ENCODE data around the gene NFKBIB. TPM values are rescaled to one million over a fixed set of nuclear protein-coding genes. Genes with fewer than 3 reads are reported as not detected.

NFKBIB gene
- total and polyA plus RNA-seq, 2 of the 8 experiments (the other 6 are each of a cell fraction or from before 2014, with no cell fraction given), result 37.3 to 44.1 TPM

DNA sequence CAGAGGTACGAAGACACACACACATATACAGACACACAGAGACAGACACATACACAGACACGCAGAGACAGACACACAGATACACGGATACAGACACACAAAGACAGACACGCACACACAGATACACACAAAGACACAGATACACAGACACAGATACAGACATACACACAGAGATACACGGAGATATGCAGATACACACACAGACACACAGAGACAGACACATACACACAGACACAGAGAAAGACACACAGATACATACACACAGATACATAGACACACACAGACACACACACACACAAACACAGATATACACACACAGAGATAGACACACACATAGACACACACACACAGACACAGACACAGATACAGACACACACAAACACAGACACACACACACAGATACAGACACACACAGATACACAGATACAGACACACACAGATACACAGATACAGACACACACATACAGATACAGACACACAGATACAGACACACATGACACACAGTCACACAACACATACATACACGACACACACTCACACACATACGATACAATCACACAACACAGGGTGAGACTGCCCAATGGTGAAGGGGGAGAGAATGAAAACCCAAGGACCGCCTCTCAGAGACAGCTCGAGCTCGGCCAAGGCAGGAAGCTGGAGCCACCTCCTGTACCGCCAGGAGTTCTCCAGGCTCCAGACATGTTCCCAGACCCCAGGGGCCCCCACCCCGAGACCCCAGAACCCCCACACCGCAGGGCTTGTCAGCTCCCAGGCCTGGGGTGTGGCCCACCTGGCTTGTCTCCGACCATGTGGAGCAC lies 21.0 kb downstream of the NFKBIB start:
- H3K23ac ChIP-seq (ENCODE audit: insufficient read length), result no peak overlapping the region
- no peak overlapping the region for H3K4me3 ChIP-seq (ENCODE audit: extremely low read depth in 1 of 4, insufficient read depth in 2 of 4, low read depth in 3 of 4, low read length in 4 of 4)
- H3K4me1 ChIP-seq (replicated peaks in 1 of 4; ENCODE audit: control insufficient read depth in 3 of 4, insufficient read depth in 4 of 4, low read length in 3 of 4), result no peaks in the 10 kb centered on the region
- 83% methylated on average over 14 of the region's 14 CpGs; no CpG with 5 or more reads in 1 of the 2 experiments for WGBS, 2 experiments (ENCODE audit: extremely low coverage in 1 of 2, insufficient coverage in 1 of 2, insufficient read length in 1 of 2, insufficient replicate concordance in 2 of 2, low coverage in 1 of 2, low lambda C conversion rate in 2 of 2, missing lambda C conversion rate in 1 of 2)
- FAIRE-seq (no peak), DNase-seq (ENCODE audit: low read depth in 1 of 2, low spot score in 2 of 2) (no peak)
- no peak overlapping the region for H3K56ac ChIP-seq (replicated peaks; ENCODE audit: insufficient read length, low read depth, low read length)
- no peak overlapping the region for H3K27ac ChIP-seq (ENCODE audit: low read depth, low read length)
- no peak overlapping the region for H3K9ac ChIP-seq (replicated peaks in 1 of 4; ENCODE audit: extremely low read depth in 1 of 4, low read depth in 3 of 4, low read length in 3 of 4)
- H3K23me2 ChIP-seq (ENCODE audit: low read depth, low read length), result peaks cover 6% of the 10 kb centered on the region; the same call in 1 of the 2 replicates
- no peak overlapping the region for H2BK5ac ChIP-seq (ENCODE audit: low read depth, low read length)
- H3K4me2 ChIP-seq (ENCODE audit: insufficient read depth in 1 of 2, low read depth in 2 of 2, low read length in 2 of 2), result no peak overlapping the region
- H3K4ac ChIP-seq (replicated peaks; ENCODE audit: insufficient read length, low read depth, low read length), result no peak overlapping the region
- no peak overlapping the region for H4K8ac ChIP-seq (ENCODE audit: extremely low read depth, insufficient read depth, low read length)
- no peak overlapping the region for H4K5ac ChIP-seq (ENCODE audit: insufficient read length, low read depth, low read length)
- no peak overlapping the region for H3K18ac ChIP-seq (ENCODE audit: extremely low read depth, low read length)
- peaks cover 3% of the 10 kb centered on the region for H3K79me1 ChIP-seq (ENCODE audit: low read depth, low read length)
- H2BK120ac ChIP-seq (replicated peaks; ENCODE audit: low read depth, low read length), result no peak overlapping the region
- no peaks in the 10 kb centered on the region for H3K27me3 ChIP-seq (replicated peaks in 1 of 4; ENCODE audit: control insufficient read depth in 3 of 4, extremely low read depth in 1 of 4, insufficient read depth in 3 of 4, low read length in 3 of 4)
- H2AK5ac ChIP-seq (ENCODE audit: low read depth, low read length), result no peak overlapping the region; the same call in 1 of the 2 replicates
- peaks cover 0 to 10% of the 10 kb centered on the region in 2 experiments for H4K20me1 ChIP-seq (replicated peaks in 1 of 2; ENCODE audit: control insufficient read depth in 1 of 2, insufficient read depth in 2 of 2, low read length in 2 of 2)
- TF ChIP-seq SUZ12 (IDR thresholded peaks at IDR 0.05; ENCODE audit: low read length), result no peak
- TF ChIP-seq YY1 (IDR thresholded peaks at IDR 0.05; ENCODE audit: low read depth, low read length), result no peak
- TF ChIP-seq MAFK (IDR thresholded peaks at IDR 0.05; ENCODE audit: low read depth, low read length), result no peak
- no peak overlapping the region; the same call in 1 of the 2 replicates for H2BK15ac ChIP-seq (ENCODE audit: low read length)
- ChIA-PET POLR2A (ENCODE audit: partially characterized antibody) (interaction anchor here (0.6 to 1.8 kb wide), 6 partner anchors 9 to 72 kb away, joined by 3 to 9 read pairs (median 5); partner anchors contain the start of genes CCER2, MRPS12 and SARS2), CTCF (ENCODE audit: partially characterized antibody) (interaction anchor here (1.5 kb wide), 1 partner anchor 9 kb away, joined by 7 read pairs; the partner anchor contains the start of genes MRPS12 and SARS2)
- no peaks in the 10 kb centered on the region for H3K9me3 ChIP-seq (ENCODE audit: insufficient read depth in 2 of 2, low read depth in 1 of 2, low read length in 1 of 2)
- H2AFZ ChIP-seq (ENCODE audit: low read length), result no peak overlapping the region
- H3K79me2 ChIP-seq (ENCODE audit: control insufficient read depth in 1 of 2, insufficient read depth in 2 of 2, low read length in 2 of 2), result no peaks in the 10 kb centered on the region; a peak in 1 of 4 replicates
- H3K36me3 ChIP-seq (ENCODE audit: control insufficient read depth in 2 of 4, insufficient read depth in 4 of 4, low read length in 3 of 4), result peaks cover 10 to 43% (median 25%) of the 10 kb centered on the region in 4 experiments
- H2BK20ac ChIP-seq (ENCODE audit: low read length), result no peak overlapping the region
- no peak overlapping the region for H3K14ac ChIP-seq (ENCODE audit: insufficient read length)
- no peak overlapping the region for H2BK12ac ChIP-seq (ENCODE audit: low read depth, low read length)
- H4K91ac ChIP-seq (replicated peaks; ENCODE audit: insufficient read length, low read length), result no peak overlapping the region

Data from H1 (cell line).